Panc1 (cell line): ENCODE data around the gene RETREG1.

Experiments
- CTCF ChIP-seq: fragments of 450-650 bp; IDR thresholded peaks from 2 replicates; pipeline ENCODE4 v1.5.1; 2017; ENCODE audit warnings: mild to moderate bottlenecking
- POLR2AphosphoS5 ChIP-seq: IDR thresholded peaks from 2 replicates; pipeline ENCODE4 v1.6.1; 2012; ENCODE audit warnings: mild to moderate bottlenecking, low read depth, low read length, moderate library complexity
- REST ChIP-seq, 2 experiments: IDR thresholded peaks; 2 replicates each; pipeline ENCODE4 v1.6.1; 2011 to 2012; ENCODE audit warnings: low read depth in 2 of 2, control low read depth in 1 of 2, low read length in 1 of 2, mild to moderate bottlenecking in 1 of 2, moderate library complexity in 1 of 2; ENCODE audit not compliant: insufficient read depth in 1 of 2
- TCF7L2 ChIP-seq: IDR thresholded peaks from 2 replicates; pipeline ENCODE4 v1.6.1; 2011; ENCODE audit warnings: mild to moderate bottlenecking, low read depth, low read length, inconsistent platforms

GRCh38 chr5:16546732-16547131, 70.1 kb downstream of the RETREG1 start:
- TF ChIP-seq REST (IDR thresholded peaks at IDR 0.05; ENCODE audit: insufficient read depth in 1 of 2, low read depth in 2 of 2, low read length in 1 of 2) (no peak), CTCF (no peak), POLR2AphosphoS5 (no peak), TCF7L2 (no peak)
